Measurements from ENCODE around the gene AP1G2.
"Not testable (repeated sequence)": the region's sequence is repeated elsewhere in the genome, so short reads cannot be mapped to it uniquely, and the experiment has no call there.

DNA sequence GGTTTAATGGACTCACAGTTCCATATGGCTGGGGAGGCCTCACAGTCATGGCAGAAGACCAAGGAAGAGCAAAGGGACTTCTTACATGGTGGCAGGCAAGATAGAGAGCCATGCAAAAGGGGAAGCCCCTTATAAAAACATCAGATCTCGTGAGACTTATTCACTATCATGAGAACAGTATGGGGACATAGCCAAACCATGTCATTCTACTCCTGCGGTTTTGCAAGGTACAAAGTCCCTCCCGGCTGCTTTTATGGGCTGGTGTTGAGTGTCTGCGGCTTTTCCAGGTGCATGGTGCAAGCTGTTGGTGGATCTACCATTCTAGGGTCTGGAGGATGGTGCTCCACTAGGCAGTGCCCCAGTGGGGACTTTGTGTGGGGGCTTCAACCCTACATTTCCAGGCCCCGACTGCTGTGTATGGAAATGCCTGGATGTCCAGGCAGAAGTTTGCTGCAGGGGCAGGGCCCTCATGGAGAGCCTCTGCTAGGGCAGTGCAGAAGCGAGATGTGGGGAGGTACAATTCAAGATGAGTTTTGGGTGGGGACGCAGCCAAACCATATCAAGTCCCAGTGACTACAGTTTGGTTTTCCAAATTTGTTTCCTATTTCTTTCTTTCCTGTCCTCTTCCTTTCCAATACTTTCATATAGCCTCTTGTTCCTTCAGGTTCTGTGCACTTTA is 42.0 kb upstream of the AP1G2 start:
- TF ChIP-seq, protein P1, sequence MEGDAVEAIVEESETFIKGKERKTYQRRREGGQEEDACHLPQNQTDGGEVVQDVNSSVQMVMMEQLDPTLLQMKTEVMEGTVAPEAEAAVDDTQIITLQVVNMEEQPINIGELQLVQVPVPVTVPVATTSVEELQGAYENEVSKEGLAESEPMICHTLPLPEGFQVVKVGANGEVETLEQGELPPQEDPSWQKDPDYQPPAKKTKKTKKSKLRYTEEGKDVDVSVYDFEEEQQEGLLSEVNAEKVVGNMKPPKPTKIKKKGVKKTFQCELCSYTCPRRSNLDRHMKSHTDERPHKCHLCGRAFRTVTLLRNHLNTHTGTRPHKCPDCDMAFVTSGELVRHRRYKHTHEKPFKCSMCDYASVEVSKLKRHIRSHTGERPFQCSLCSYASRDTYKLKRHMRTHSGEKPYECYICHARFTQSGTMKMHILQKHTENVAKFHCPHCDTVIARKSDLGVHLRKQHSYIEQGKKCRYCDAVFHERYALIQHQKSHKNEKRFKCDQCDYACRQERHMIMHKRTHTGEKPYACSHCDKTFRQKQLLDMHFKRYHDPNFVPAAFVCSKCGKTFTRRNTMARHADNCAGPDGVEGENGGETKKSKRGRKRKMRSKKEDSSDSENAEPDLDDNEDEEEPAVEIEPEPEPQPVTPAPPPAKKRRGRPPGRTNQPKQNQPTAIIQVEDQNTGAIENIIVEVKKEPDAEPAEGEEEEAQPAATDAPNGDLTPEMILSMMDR (IDR thresholded peaks at IDR 0.05): not testable (repeated sequence)
- not testable (repeated sequence) for TF ChIP-seq POLR2A (IDR thresholded peaks at IDR 0.05)

All from body of pancreas (tissue), 4 donors.